HG02763 (cell line): ENCODE measurements around the gene RAD51B.

Source experiments
- ATAC-seq: cut with Tn5 transposase; IDR thresholded peaks from one replicate; pipeline ENCODE4 v1.9.1; 2021; ENCODE audit warnings: mild to moderate bottlenecking, moderate library complexity; ENCODE audit not compliant: unreplicated experiment

Gene RAD51B

DNA sequence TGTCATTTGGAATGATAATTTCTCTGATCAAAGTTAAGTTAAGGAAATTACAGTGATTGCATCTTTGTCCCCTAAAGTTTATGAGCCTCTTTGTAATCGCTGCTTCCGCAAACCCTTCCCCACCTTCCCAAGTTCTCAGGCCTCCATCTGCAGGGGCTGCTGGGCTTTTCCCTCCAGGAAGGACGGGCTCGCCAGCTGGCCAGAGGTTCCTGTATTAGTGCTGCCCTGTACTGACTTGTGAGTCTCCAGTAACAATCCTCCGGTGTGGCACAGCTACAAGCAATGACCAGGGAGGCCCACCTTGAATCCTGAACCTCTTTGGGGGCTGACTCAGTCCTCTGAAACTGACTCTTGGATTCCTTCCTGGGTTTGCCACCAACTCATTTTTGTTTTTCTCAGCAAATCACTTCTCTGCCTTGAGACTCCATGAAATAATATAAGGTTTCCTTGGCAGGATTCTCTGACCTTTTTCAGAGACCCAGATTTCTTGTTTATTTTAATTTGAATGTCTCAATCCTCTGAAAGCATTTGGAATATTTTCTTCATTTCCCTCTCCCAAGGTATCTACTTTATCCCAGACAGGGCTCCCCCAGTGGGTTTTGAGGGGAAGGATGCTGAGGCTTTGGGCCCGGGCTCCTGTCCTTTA, 574.7 kb downstream of the RAD51B start:
- ATAC-seq: no peak

GRCh38 chr14:68394764-68395143, 575.2 kb downstream of the RAD51B start:
- no peak for ATAC-seq

GRCh38 chr14:68395604-68396003, 576.0 kb downstream of the RAD51B start:
- no peak for ATAC-seq

DNA sequence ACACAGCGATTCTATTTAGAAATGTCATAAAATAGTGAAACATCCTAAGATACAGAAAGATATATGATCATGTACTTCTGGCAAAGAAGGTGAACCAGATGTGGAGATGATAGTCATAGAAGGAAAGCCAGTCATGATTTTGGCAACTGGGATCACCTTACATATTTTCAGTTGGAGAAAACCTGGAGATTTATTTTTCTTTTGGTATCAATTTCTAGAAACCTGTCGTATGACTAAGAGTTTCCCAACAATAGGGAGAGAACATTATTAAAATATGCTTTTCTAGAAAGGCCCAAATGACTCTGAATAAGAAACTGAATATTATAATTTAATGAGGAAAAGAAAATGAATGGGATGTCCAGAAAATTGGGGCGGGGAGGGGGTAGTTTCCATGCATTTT, 576.9 kb downstream of the RAD51B start:
- ATAC-seq: no peak

GRCh38 chr14:68397371-68397811, 577.8 kb downstream of the RAD51B start:
- ATAC-seq: no peak

GRCh38 chr14:68397822-68398221, 578.2 kb downstream of the RAD51B start:
- ATAC-seq: no peak

DNA sequence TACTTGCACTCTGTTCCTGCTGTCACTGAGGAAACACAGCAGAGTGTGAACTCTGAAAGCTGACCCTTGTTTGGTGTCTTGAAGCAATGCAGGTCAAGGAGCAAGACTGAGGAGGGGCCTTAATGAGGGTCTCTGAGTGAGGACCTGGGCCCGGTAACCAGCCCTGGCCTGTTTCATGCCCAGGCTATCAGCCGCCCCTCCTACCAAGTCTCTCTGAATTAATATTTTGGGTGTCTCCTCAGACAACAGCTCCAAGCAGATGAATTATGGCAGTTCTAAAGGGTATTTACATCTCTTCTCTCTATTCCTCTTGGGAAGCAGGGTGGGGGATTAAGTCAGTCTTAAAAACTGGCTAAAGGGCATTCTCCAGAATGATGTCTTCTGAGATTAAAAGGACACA, 578.8 kb downstream of the RAD51B start:
- ATAC-seq: no peak

DNA sequence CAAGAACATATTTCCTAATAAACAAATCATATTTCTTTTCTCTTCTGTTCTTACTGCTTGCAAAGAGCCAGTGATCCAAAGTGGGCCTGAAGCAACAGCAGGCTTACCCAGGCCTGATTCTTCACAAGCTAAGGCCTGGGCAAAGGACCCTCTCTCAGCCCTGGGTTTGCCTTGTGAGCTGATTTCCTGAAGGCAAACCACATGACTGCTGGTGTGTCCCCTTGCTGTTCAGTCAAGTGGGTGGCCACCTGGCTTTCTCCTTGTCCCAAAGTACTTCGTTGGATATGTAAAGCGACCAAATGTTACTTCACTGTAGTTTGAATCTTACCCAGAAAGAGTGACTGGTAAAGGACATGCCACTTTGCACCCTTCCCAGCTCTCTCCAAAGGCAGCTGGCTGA, 580.4 kb downstream of the RAD51B start:
- ATAC-seq: no peak

- ATAC-seq: peak; percentile 16
Observed at GRCh38 chr14:68401317-68401716, 581.7 kb downstream of the RAD51B start.

DNA sequence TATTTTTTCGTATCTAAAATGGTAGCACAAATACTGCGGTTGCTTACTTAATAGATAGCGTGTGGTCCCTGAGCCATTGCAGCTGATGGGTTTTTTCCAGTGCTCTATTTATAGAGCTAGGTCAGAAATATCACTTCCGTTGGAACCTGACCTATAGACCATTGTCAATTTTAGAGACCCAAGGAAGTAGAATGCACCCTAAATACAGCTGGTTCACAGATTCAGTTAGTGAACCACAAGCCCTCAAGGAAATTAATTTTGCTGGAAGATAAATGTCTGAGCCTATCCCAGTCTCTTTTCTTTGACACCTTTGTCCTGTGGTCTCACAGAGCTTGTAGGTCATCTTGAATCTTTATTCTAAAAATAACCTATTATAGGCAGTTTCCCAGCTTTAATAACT, 582.3 kb downstream of the RAD51B start:
- peak; percentile 60 for ATAC-seq

GRCh38 chr14:68402525-68403101, 583.0 kb downstream of the RAD51B start:
- no peak for ATAC-seq

GRCh38 chr14:68403191-68404145, 583.9 kb downstream of the RAD51B start:
- ATAC-seq: no peak

DNA sequence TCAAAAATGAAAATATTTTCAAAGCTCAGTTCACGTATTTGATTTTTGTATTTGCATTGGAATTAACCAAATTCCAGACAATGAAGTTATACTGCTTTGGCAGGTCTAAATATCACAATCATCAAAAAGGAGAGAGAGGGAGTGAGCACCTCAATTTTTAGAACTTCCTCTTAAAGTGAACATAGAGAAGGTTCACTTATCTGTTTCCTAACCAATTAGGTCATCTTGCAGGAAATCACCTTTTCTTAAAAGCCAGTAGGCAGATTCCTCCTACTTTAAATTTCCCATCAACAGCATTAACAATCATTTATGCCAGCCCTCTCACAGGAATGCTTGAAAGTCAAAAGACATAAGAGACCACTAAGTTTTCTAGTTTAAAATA, 584.6 kb downstream of the RAD51B start:
- ATAC-seq: no peak

GRCh38 chr14:68404652-68405183, 585.1 kb downstream of the RAD51B start:
- no peak for ATAC-seq

GRCh38 chr14:68405961-68406360, 586.4 kb downstream of the RAD51B start:
- ATAC-seq: no peak

DNA sequence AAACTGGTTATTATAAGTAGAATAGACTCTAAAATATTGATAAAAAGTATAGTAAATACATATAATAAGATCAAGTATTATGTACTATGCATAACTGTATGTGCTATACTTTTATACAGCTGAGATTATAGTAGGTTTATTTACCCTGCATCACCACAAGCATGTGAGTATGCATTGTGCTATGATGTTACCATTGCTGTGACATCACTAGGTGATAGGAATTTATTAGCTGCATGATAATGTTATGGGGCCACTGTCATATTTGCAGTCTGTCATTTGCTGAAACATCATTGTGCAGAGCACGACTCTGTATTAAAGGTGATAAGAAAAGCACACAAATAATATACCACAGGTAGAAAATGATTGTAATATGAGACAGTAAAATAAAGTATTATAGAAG, 587.7 kb downstream of the RAD51B start:
- ATAC-seq: no peak

- ATAC-seq: no peak
Observed at GRCh38 chr14:68407825-68408224, 588.2 kb downstream of the RAD51B start.

DNA sequence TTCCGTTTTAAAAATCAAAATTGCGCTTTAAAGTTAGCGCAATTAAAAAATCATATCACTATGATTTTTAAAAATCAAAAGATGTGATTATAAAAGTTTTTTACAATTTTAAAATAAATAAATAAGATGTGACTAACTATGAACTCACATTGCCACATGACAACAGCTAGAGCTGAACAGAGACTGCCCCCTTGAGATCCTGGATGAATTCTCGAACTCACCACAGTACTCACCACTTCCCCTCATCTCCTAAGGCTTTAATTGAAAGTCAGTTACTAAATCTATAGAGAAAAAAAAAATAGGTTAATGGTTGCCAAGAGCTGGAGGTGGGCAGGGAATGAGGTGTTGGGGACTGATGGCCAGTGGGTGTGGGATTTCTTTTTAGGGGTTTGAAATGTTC, 589.1 kb downstream of the RAD51B start:
- no peak for ATAC-seq

DNA sequence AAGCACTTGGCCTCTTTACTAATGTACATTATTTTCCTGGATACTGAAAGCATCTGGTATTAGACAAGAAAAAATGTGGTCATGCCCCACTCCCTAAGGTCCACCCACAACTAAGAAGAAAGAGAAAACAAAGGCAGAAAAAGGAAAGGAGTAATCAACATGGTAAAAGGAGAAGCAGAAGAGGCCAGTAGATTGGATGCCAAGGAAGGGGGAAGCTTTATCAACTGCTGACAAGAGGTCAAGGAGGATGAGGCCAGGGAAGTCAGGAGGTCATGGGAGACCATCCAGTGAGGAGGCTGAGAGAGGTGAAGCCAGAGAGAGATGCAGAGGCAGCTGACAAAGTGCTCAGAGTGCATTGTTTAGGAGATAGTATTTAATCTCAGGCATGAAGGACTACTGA, 589.8 kb downstream of the RAD51B start:
- ATAC-seq: no peak

DNA sequence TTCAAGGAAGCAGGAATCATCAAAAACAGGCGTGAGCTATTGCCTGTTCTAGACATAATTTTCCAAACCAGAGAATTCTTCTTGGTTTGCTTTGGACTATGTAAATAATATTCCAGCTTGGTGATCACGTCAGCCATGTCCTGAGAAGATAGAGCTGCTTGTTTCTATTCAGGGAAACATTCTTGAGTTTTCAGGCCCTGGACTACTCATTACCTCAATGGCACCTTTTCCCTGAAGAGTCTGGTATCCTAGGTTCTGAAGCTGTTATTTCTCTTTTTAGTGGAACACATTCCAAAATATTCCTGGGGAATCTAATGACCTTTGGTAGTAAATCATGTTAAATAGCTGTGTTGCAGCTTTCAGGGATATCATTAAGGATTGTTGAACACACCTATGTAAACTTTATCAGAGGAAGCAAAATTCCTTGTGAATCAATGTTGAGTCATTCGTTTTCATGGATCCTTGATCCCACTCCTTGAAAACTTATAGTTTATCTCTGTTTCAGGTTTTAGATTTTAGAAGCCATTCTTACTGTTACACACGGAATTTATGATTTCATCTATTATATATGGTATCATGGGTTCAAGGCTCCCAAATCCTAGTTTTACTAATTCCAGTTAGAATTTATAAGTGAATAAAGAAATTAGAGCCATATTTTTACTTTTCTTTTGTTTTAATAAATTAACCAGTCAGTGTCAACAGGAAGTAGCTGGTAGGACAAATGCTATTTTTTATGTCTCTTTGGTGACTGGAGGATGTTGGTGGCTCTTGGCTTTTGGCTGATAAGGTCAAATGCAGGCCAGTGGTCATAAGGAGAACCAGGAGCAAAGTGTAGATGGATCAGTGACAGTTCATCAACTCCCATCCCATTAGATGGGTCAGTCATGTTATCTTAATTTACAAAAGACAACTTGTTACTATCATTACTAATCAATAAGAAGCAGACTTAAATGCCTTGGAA, 593.2 kb downstream of the RAD51B start:
- no peak for ATAC-seq
